ENCODE results near the gene TM6SF1. TPM values are rescaled to one million over a fixed set of nuclear protein-coding genes. Genes with fewer than 3 reads are reported as not detected.
"Not testable (repeated sequence)": the region's sequence is repeated elsewhere in the genome, so short reads cannot be mapped to it uniquely, and the experiment has no call there.

The TM6SF1 gene
- total and polyA plus RNA-seq, 9 donors = 0.76 to 5.9 (median 2.9) TPM

DNA sequence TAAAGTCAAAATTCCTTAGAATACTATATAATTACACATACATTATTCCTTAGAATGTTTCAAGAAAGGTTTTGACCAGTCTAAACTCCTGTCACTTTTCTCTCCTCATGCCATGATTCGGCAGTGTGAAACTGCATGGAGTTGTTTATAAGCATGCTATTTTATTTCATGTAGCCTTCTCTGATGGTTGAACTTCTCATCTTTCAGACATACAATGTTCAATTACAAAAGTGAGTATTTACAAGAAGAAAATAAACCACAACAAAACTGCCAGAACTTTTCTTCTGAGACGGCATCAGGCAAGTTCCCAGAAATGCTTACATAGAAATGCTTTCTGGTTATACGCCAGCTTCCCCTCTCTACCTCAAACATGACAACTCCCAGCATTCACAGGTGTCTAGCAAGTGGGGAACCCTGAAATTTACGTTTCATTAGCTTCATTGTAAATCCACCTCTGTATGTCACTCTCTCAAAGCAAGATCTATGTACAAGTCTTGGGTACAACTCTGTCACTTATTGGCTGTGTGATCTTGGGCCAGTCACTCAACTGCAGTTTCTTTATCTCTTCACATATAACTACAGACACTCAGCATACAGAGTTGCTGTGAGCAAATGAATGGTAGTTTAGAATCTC is 57.4 kb downstream of the TM6SF1 start:
- no peaks in the 10 kb centered on the region for H3K9me3 ChIP-seq
- H3K36me3 ChIP-seq = no peaks in the 10 kb centered on the region
- H3K27ac ChIP-seq = no peak overlapping the region
- 91 to 93% (median 93%) methylated on average over 4 of the region's 4 CpGs for WGBS, 3 donors
- H3K4me1 ChIP-seq (ENCODE audit: insufficient read depth) = no peaks in the 10 kb centered on the region
- H3K27me3 ChIP-seq = no peaks in the 10 kb centered on the region
- no peak for DNase-seq
- TF ChIP-seq POLR2A (IDR thresholded peaks at IDR 0.05) (no peak), EP300 (IDR thresholded peaks at IDR 0.05) (no peak)
- TF ChIP-seq, protein P1, sequence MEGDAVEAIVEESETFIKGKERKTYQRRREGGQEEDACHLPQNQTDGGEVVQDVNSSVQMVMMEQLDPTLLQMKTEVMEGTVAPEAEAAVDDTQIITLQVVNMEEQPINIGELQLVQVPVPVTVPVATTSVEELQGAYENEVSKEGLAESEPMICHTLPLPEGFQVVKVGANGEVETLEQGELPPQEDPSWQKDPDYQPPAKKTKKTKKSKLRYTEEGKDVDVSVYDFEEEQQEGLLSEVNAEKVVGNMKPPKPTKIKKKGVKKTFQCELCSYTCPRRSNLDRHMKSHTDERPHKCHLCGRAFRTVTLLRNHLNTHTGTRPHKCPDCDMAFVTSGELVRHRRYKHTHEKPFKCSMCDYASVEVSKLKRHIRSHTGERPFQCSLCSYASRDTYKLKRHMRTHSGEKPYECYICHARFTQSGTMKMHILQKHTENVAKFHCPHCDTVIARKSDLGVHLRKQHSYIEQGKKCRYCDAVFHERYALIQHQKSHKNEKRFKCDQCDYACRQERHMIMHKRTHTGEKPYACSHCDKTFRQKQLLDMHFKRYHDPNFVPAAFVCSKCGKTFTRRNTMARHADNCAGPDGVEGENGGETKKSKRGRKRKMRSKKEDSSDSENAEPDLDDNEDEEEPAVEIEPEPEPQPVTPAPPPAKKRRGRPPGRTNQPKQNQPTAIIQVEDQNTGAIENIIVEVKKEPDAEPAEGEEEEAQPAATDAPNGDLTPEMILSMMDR (IDR thresholded peaks at IDR 0.05) = no peak
- intact Hi-C loops (cut with DNase I) = no loop called here
- H3K4me3 ChIP-seq = no peak overlapping the region

DNA sequence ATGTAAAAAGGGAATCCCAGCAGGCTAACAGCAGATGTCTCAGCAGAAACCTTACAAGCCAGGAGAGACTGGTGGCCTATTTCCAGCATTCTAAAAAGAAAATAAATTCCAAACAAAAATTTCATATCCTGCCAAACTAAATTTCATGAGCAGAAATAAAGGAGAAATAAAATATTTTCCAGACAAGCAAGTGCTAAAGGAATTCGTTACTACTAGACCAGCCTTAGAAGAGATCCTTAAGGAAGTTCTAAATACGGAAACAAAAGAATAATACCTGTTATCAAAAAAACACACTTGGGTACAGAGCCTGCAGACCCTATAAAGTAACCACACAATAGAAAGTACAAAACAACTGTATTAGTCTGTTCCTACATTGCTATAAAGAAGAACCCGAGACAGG is 58.8 kb downstream of the TM6SF1 start:
- no peaks in the 10 kb centered on the region for H3K36me3 ChIP-seq
- H3K27ac ChIP-seq = no peak overlapping the region
- H3K27me3 ChIP-seq = no peaks in the 10 kb centered on the region
- TF ChIP-seq, protein P1 (IDR thresholded peaks at IDR 0.05) = no peak
- TF ChIP-seq EP300 (IDR thresholded peaks at IDR 0.05) = no peak
- no peak for TF ChIP-seq POLR2A (IDR thresholded peaks at IDR 0.05)
- intact Hi-C loops (cut with DNase I) = no loop called here
- DNase-seq = no peak
- 90 to 93% (median 91%) methylated on average over 3 of the region's 3 CpGs for WGBS, 3 donors
- no peaks in the 10 kb centered on the region for H3K9me3 ChIP-seq
- no peak overlapping the region for H3K4me3 ChIP-seq
- no peaks in the 10 kb centered on the region for H3K4me1 ChIP-seq (ENCODE audit: insufficient read depth)

DNA sequence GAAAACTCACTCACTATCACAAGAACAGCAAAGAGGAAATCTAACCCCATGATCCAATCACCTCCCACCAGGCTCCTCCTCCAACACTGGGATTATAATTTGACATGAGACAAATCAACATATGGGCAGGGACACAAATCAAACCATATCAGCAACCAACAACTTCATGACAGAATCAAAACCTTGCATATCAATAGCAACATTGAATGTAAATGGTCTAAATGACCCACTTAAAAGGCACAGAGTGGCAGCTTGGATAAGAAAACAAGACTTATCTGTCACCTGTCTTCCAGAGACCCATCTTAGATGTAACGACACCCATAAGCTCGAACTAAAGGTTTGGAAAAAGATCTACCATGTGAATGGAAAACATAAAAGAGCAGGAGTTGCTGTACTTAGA is 59.4 kb downstream of the TM6SF1 start:
- intact Hi-C loops (cut with DNase I) = no loop called here
- Histone ChIP-seq H3K9me3 (no peaks in the 10 kb centered on the region), H3K27ac (no peak overlapping the region), H3K27me3 (no peaks in the 10 kb centered on the region), H3K4me3 (no peak overlapping the region), H3K36me3 (no peaks in the 10 kb centered on the region), H3K4me1 (ENCODE audit: insufficient read depth) (no peaks in the 10 kb centered on the region)
- TF ChIP-seq, protein P1 (IDR thresholded peaks at IDR 0.05) = no peak
- no peak for TF ChIP-seq POLR2A (IDR thresholded peaks at IDR 0.05)
- DNase-seq = no peak
- 94 to 96% (median 94%) methylated on average over 2 of the region's 2 CpGs for WGBS, 3 donors

DNA sequence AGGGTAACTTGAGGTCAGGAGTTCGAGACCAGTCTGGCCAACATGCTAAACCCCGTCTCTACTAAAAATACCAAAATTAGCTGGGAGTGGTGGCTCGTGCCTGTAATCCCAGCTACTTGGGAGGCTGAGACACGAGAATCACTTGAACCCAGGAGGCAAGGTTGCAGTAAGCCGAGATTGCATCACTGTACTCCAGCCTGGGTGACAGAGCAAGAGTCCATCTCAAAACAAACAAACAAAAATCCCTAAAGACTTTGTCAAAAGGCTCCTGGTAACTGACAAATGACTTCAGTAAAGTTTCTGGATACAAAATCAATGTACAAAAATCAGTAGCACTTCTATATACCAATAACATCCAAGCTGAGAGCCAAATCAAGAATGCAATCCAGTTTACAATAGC is 62.1 kb downstream of the TM6SF1 start:
- H3K27me3 ChIP-seq; H3K27ac ChIP-seq; H3K9me3 ChIP-seq; DNase-seq; H3K4me3 ChIP-seq; intact Hi-C loops (cut with DNase I); H3K36me3 ChIP-seq; H3K4me1 ChIP-seq (ENCODE audit: insufficient read depth): not testable (repeated sequence)
- 95% methylated on average over 5 of the region's 5 CpGs for WGBS, 3 donors

DNA sequence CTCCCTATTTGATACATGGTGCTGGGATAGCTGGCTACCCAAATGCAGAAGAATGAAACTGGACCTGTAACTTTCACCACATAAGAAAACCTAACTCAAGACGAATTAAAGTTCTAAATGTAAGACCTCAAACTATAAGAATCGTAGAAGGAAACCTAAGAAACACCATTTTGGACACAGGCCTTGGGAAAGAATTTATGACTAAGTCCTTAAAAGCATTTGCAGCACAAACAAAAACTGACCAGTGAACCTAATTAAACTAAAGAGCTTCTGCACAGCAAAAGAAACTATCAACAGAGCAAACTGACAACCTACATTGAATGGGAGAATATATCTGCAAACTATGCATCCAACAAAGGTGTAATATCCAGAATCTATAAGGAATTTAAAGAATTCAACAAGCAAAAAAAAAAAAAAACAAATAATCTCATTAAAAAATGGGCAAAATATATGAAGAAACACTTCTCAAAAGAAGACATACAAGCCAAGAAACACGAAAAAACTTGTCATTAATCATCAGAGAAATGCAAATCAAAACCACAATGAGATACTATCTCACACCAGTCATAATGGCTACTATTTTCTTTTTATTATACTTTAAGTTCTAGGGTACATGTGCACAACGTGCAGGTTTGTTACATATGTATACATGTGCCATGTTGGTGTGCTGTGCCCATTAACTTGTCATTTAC is 63.2 kb downstream of the TM6SF1 start:
- 81 to 90% (median 90%) methylated on average over 4 of the region's 4 CpGs for WGBS, 3 donors
- Histone ChIP-seq H3K4me3 (no peak overlapping the region), H3K9me3 (no peaks in the 10 kb centered on the region), H3K27me3 (no peaks in the 10 kb centered on the region), H3K27ac (no peak overlapping the region), H3K4me1 (ENCODE audit: insufficient read depth) (no peaks in the 10 kb centered on the region), H3K36me3 (no peaks in the 10 kb centered on the region)
- no peak for DNase-seq
- TF ChIP-seq, protein P1 (IDR thresholded peaks at IDR 0.05) = no peak
- no peak for TF ChIP-seq POLR2A (IDR thresholded peaks at IDR 0.05)
- no peak for TF ChIP-seq EP300 (IDR thresholded peaks at IDR 0.05)
- intact Hi-C loops (cut with DNase I) = no loop called here

Data from ovary (tissue), 9 donors.